ENCODE measurements around the gene TUSC7. TPM values are rescaled to one million over a fixed set of nuclear protein-coding genes. Genes with fewer than 3 reads are reported as not detected.
A peak's percentile ranks its signal among the peaks of the same experiment; 100 is the strongest.

TUSC7 gene
- total RNA-seq (ENCODE audit: unreplicated experiment): not detected
- long read RNA-seq: 0 reads

- H3K4me1 Mint-ChIP-seq (ENCODE audit: low read depth, unreplicated experiment): peaks cover 7% of the 10 kb centered on the region
- H3K27ac Mint-ChIP-seq (ENCODE audit: unreplicated experiment): no peak within 1 kb of the TSS
- no peaks in the 10 kb centered on the region for H3K9me3 Mint-ChIP-seq (ENCODE audit: unreplicated experiment)
- H3K36me3 Mint-ChIP-seq (ENCODE audit: unreplicated experiment): no peaks in the 10 kb centered on the region
- TF ChIP-seq, protein P1, sequence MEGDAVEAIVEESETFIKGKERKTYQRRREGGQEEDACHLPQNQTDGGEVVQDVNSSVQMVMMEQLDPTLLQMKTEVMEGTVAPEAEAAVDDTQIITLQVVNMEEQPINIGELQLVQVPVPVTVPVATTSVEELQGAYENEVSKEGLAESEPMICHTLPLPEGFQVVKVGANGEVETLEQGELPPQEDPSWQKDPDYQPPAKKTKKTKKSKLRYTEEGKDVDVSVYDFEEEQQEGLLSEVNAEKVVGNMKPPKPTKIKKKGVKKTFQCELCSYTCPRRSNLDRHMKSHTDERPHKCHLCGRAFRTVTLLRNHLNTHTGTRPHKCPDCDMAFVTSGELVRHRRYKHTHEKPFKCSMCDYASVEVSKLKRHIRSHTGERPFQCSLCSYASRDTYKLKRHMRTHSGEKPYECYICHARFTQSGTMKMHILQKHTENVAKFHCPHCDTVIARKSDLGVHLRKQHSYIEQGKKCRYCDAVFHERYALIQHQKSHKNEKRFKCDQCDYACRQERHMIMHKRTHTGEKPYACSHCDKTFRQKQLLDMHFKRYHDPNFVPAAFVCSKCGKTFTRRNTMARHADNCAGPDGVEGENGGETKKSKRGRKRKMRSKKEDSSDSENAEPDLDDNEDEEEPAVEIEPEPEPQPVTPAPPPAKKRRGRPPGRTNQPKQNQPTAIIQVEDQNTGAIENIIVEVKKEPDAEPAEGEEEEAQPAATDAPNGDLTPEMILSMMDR (IDR thresholded peaks at IDR 0.05; ENCODE audit: partially characterized antibody, unreplicated experiment): no peak
- DNase-seq: no peak
- no peaks in the 10 kb centered on the region for H3K27me3 Mint-ChIP-seq (ENCODE audit: unreplicated experiment)
- no peak within 1 kb of the TSS for H3K4me3 Mint-ChIP-seq (ENCODE audit: unreplicated experiment)
These were observed at the start of gene TUSC7 for GRCh38 chr3:116709479-116709878. TUSC7 (plus strand) TSS chr3:116709779.

- H3K4me3 Mint-ChIP-seq (ENCODE audit: unreplicated experiment): no peak overlapping the region
- no peaks in the 10 kb centered on the region for H3K27me3 Mint-ChIP-seq (ENCODE audit: unreplicated experiment)
- H3K4me1 Mint-ChIP-seq (ENCODE audit: low read depth, unreplicated experiment): peaks cover 6% of the 10 kb centered on the region
- no peak for DNase-seq
- H3K36me3 Mint-ChIP-seq (ENCODE audit: unreplicated experiment): no peaks in the 10 kb centered on the region
- TF ChIP-seq, protein P1 (IDR thresholded peaks at IDR 0.05; ENCODE audit: partially characterized antibody, unreplicated experiment): no peak
- no peaks in the 10 kb centered on the region for H3K9me3 Mint-ChIP-seq (ENCODE audit: unreplicated experiment)
- H3K27ac Mint-ChIP-seq (ENCODE audit: unreplicated experiment): no peak overlapping the region
These were observed 48.4 kb upstream of the TUSC7 start for GRCh38 chr3:116661196-116661595.

- TF ChIP-seq, protein P1 (IDR thresholded peaks at IDR 0.05; ENCODE audit: partially characterized antibody, unreplicated experiment): no peak
- Mint-ChIP-seq H3K4me3 (ENCODE audit: unreplicated experiment) (peak overlapping the region; percentile 55), H3K27me3 (ENCODE audit: unreplicated experiment) (no peaks in the 10 kb centered on the region), H3K9me3 (ENCODE audit: unreplicated experiment) (no peaks in the 10 kb centered on the region), H3K4me1 (ENCODE audit: low read depth, unreplicated experiment) (peaks cover 6% of the 10 kb centered on the region), H3K27ac (ENCODE audit: unreplicated experiment) (peak overlapping the region; percentile 71), H3K36me3 (ENCODE audit: unreplicated experiment) (no peaks in the 10 kb centered on the region)
- peak; percentile 41 for DNase-seq
These were observed 46.1 kb upstream of the TUSC7 start for GRCh38 chr3:116663161-116664110.

DNA sequence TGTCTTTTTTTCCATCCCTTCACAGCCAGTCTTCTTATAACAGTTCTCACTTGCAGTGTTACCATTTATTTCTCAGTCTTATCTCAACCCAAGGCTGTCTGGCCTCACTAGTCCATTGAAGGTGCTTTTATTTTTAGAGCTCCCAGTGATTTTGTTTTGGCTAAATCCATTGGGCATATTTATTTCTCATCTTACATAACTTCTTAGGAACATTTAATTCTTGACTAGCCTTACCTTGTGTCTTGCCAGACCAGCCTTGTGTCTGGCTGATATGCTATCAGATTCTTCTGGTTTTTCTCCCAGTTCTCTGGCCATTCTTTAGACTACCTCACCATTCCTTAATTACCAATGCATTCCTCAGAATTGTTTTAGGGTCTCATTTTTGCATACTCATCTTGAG, 42.3 kb upstream of the TUSC7 start:
- H3K4me1 Mint-ChIP-seq (ENCODE audit: low read depth, unreplicated experiment): peaks cover 6% of the 10 kb centered on the region
- no peak overlapping the region for H3K27ac Mint-ChIP-seq (ENCODE audit: unreplicated experiment)
- no peaks in the 10 kb centered on the region for H3K36me3 Mint-ChIP-seq (ENCODE audit: unreplicated experiment)
- TF ChIP-seq, protein P1 (IDR thresholded peaks at IDR 0.05; ENCODE audit: partially characterized antibody, unreplicated experiment): no peak
- no peak overlapping the region for H3K4me3 Mint-ChIP-seq (ENCODE audit: unreplicated experiment)
- no peak for DNase-seq
- no peaks in the 10 kb centered on the region for H3K9me3 Mint-ChIP-seq (ENCODE audit: unreplicated experiment)
- H3K27me3 Mint-ChIP-seq (ENCODE audit: unreplicated experiment): peaks cover 2% of the 10 kb centered on the region

- H3K9me3 Mint-ChIP-seq (ENCODE audit: unreplicated experiment): no peaks in the 10 kb centered on the region
- H3K27ac Mint-ChIP-seq (ENCODE audit: unreplicated experiment): no peak overlapping the region
- no peak for DNase-seq
- no peaks in the 10 kb centered on the region for H3K36me3 Mint-ChIP-seq (ENCODE audit: unreplicated experiment)
- no peak overlapping the region for H3K4me3 Mint-ChIP-seq (ENCODE audit: unreplicated experiment)
- peaks cover 6% of the 10 kb centered on the region for H3K4me1 Mint-ChIP-seq (ENCODE audit: low read depth, unreplicated experiment)
- TF ChIP-seq, protein P1 (IDR thresholded peaks at IDR 0.05; ENCODE audit: partially characterized antibody, unreplicated experiment): no peak
- H3K27me3 Mint-ChIP-seq (ENCODE audit: unreplicated experiment): peaks cover 2% of the 10 kb centered on the region
These were observed 41.8 kb upstream of the TUSC7 start for GRCh38 chr3:116667791-116668190.

Measured in glutamatergic neuron (in vitro differentiated cells).